ENCODE measurements around the gene OR6J1.

DNA sequence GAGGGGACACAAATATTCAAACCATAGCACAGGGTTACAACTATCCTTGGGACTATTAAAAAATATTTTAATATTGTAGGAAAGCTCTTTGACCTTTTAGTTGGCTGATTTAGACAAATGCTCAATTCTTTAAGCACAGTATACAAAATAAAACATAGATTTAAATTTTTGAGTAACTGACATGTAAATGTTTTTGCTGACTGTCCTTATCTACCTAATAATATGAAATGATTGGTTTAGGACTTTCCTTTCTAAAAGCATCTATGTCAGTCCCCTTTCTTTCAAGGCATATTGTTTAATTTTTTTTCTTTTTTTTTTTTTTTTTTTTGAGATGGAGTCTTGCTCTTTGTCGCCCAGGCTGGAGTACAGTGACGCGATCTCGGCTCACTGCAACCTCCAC, 16.5 kb upstream of the OR6J1 start:
- TF ChIP-seq, protein P1, sequence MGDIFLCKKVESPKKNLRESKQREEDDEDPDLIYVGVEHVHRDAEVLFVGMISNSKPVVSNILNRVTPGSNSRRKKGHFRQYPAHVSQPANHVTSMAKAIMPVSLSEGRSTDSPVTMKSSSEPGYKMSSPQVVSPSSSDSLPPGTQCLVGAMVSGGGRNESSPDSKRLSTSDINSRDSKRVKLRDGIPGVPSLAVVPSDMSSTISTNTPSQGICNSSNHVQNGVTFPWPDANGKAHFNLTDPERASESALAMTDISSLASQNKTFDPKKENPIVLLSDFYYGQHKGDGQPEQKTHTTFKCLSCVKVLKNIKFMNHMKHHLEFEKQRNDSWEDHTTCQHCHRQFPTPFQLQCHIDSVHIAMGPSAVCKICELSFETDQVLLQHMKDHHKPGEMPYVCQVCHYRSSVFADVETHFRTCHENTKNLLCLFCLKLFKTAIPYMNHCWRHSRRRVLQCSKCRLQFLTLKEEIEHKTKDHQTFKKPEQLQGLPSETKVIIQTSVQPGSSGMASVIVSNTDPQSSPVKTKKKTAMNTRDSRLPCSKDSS (IDR thresholded peaks at IDR 0.05; ENCODE audit: low read depth, partially characterized antibody) = no peak
- TF ChIP-seq, protein P2, sequence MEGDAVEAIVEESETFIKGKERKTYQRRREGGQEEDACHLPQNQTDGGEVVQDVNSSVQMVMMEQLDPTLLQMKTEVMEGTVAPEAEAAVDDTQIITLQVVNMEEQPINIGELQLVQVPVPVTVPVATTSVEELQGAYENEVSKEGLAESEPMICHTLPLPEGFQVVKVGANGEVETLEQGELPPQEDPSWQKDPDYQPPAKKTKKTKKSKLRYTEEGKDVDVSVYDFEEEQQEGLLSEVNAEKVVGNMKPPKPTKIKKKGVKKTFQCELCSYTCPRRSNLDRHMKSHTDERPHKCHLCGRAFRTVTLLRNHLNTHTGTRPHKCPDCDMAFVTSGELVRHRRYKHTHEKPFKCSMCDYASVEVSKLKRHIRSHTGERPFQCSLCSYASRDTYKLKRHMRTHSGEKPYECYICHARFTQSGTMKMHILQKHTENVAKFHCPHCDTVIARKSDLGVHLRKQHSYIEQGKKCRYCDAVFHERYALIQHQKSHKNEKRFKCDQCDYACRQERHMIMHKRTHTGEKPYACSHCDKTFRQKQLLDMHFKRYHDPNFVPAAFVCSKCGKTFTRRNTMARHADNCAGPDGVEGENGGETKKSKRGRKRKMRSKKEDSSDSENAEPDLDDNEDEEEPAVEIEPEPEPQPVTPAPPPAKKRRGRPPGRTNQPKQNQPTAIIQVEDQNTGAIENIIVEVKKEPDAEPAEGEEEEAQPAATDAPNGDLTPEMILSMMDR (IDR thresholded peaks at IDR 0.05 in 2 of 3, conservative IDR thresholded peaks at IDR 0.05 in 1 of 3; ENCODE audit: insufficient read depth in 2 of 3, low read depth in 1 of 3, low read length in 3 of 3) = no peak
- TF ChIP-seq, protein P3, sequence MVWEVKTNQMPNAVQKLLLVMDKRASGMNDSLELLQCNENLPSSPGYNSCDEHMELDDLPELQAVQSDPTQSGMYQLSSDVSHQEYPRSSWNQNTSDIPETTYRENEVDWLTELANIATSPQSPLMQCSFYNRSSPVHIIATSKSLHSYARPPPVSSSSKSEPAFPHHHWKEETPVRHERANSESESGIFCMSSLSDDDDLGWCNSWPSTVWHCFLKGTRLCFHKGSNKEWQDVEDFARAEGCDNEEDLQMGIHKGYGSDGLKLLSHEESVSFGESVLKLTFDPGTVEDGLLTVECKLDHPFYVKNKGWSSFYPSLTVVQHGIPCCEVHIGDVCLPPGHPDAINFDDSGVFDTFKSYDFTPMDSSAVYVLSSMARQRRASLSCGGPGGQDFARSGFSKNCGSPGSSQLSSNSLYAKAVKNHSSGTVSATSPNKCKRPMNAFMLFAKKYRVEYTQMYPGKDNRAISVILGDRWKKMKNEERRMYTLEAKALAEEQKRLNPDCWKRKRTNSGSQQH (CRISPR knock-in tag; IDR thresholded peaks at IDR 0.05) = no peak
- TF ChIP-seq TAF7 (tag; IDR thresholded peaks at IDR 0.05) (no peak), NFYB (IDR thresholded peaks at IDR 0.05; ENCODE audit: extremely low read depth, insufficient read length) (no peak), ZSCAN29 (IDR thresholded peaks at IDR 0.05) (no peak), RAD21 (CRISPR knock-in tag; conservative IDR thresholded peaks at IDR 0.05 in 1 of 2, IDR thresholded peaks at IDR 0.05 in 1 of 2) (no peak), BHLHE40 (IDR thresholded peaks at IDR 0.05; ENCODE audit: low read length) (no peak), BCL6 (CRISPR knock-in tag; IDR thresholded peaks at IDR 0.05) (no peak), ZNF121 (CRISPR knock-in tag; conservative IDR thresholded peaks at IDR 0.05) (no peak)
- TF ChIP-seq, protein P4, sequence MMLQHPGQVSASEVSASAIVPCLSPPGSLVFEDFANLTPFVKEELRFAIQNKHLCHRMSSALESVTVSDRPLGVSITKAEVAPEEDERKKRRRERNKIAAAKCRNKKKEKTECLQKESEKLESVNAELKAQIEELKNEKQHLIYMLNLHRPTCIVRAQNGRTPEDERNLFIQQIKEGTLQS (IDR thresholded peaks at IDR 0.05) = no peak
- TF ChIP-seq, protein P4 (CRISPR knock-in tag; conservative IDR thresholded peaks at IDR 0.05) = no peak
- TF ChIP-seq, protein P5, sequence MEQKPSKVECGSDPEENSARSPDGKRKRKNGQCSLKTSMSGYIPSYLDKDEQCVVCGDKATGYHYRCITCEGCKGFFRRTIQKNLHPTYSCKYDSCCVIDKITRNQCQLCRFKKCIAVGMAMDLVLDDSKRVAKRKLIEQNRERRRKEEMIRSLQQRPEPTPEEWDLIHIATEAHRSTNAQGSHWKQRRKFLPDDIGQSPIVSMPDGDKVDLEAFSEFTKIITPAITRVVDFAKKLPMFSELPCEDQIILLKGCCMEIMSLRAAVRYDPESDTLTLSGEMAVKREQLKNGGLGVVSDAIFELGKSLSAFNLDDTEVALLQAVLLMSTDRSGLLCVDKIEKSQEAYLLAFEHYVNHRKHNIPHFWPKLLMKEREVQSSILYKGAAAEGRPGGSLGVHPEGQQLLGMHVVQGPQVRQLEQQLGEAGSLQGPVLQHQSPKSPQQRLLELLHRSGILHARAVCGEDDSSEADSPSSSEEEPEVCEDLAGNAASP (IDR thresholded peaks at IDR 0.05) = no peak
